GM18505 (cell line): Measurements from ENCODE around the gene TRPM4.
"Not testable (repeated sequence)": the region's sequence is repeated elsewhere in the genome, so short reads cannot be mapped to it uniquely, and the experiment has no call there.

Source experiments
- ATAC-seq: cut with Tn5 transposase; IDR thresholded peaks from one replicate; pipeline ENCODE4 v1.9.1; 2021; ENCODE audit not compliant: unreplicated experiment
- POLR2A ChIP-seq: IDR thresholded peaks from 4 replicates; pipeline ENCODE4 v1.6.1; 2011; ENCODE audit warnings: borderline replicate concordance; ENCODE audit not compliant: insufficient read depth, insufficient read length; ENCODE audit errors: extremely low read depth

The TRPM4 gene

DNA sequence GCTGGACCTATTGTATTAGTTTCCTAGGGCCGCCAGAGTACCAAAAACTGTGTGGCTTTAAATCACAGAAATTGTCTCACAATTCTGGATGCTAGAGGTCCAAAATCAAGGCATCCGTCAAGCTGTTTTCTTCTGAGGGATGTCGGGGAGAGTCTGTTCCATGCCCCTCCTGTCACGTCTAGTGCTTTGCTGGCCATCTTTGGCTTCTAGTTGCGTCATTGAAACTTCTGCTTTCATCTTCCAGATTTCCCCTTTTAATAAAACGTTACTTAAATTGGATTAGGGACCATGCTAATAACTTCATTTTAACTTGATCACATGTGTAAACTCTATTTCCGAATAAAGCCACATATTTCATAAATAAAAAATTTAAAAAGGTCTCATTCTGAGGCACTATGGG lies 47.5 kb downstream of the TRPM4 start:
- TF ChIP-seq POLR2A: no peak
- ATAC-seq: no peak

DNA sequence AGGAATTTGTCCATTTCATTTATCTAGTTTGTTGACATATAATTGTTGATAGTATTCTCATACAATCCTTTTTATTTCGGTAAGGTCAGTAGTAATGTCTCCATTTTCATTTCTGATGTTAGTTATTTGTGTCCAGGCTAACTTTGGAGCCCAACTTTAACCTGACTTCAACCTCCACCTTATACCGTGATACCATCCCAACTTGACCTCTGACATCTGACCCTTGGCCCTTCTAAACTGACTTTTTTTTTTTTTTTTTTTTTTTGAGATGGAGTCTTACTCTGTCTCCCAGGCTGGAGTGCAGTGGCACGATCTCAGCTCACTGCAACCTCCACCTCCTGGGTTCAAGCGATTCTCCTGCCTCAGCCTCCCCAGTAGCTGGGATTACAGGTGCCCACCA lies 51.9 kb downstream of the TRPM4 start:
- not testable (repeated sequence) for ATAC-seq

DNA sequence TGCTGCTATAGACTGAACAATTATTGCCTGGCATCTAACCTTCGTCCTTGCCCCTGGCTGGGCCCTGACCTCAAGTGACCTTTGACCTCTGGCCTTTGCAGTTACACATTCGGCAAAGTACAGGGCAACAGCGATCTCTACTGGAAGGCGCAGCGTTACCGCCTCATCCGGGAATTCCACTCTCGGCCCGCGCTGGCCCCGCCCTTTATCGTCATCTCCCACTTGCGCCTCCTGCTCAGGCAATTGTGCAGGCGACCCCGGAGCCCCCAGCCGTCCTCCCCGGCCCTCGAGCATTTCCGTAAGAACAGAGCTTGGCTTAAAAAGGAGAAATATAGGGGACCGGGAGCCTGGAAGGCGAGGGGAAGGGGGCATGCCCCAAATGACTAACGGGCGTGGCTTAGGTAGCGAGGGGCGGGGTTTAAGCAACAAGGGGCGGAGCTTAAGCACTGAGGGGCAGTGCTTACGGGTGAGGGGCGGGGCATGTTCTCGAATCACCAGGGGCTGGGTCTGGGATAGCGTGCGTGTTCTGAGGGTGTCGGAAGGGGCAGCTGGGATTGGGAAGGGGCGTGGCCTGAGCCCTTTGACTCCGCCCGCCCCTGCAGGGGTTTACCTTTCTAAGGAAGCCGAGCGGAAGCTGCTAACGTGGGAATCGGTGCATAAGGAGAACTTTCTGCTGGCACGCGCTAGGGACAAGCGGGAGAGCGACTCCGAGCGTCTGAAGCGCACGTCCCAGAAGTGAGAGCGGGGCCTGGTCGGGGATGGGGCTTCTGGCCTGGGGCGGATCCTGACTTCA lies 52.7 kb downstream of the TRPM4 start:
- no peak for TF ChIP-seq POLR2A
- ATAC-seq: no peak

DNA sequence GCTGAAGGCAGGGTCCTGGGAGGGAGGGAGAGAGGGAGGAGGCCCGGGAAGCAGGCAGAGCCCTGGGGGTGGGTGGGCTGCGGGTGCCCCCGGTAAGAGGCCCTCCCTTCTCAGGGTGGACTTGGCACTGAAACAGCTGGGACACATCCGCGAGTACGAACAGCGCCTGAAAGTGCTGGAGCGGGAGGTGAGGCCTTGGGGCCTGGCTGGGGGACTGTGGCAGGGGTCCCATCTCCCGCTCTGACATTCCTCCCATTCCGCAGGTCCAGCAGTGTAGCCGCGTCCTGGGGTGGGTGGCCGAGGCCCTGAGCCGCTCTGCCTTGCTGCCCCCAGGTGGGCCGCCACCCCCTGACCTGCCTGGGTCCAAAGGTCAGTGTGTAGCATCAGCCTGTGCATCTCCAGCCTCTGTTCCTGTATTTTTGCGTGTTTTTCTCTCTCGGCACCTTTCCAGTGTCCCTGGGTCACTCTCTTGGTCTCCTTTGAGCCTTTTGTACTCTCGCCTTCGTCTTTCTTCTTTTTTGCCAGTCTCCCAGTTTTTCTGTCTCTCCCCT lies 53.4 kb downstream of the TRPM4 start:
- ATAC-seq: no peak
- no peak for TF ChIP-seq POLR2A

DNA sequence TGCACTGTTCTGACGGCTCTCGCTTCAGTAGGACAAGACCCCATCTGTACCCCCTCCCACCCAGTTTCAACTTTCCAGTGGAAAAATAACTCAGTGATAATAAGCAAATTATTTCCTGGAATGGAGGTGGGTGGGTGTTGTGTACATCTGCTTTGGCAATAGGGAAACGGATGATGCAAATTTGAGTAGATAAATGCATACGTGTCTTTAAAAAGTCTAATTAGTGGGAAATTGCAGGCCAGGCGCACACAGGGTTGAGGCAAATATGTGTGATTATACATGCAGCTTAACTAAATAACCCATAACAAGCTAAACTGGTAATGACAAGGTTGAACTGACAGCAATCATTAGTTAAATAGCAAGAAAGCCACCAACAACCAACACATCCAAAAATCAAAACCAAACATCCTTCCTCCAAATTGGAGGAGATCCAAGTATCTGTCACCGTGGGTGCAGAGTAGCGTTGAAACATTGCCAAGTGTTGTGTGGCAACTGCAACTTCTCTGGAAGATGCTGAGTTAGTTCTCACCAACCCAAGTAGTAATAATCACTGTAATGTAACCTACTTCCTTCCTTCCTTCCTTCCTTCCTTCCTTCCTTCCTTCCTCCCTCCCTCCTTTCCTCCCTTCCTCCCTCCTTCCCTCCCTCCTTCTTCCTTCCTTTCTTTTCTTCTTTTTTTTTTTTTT lies 54.6 kb downstream of the TRPM4 start:
- no peak for TF ChIP-seq POLR2A
- ATAC-seq: no peak

DNA sequence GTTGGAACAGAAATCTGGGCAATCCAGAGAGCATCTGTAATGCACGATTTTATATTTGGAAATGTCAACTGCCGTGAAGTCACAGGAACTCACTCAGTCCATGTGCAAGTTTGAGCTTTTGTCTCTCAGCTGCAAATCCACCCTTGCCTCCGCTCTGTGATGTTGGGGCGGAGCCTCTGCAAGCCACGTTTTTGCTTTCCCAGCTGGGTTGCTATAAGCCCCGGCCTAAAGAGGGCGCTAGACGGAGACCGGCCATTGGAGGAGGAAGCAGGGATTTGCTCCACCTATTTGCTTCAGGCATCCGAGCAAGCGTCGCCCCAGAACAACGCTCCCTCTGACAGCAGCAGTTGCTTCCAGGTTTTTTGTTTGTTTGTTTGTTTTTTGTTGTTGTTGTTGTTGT lies 56.2 kb downstream of the TRPM4 start:
- ATAC-seq: no peak

DNA sequence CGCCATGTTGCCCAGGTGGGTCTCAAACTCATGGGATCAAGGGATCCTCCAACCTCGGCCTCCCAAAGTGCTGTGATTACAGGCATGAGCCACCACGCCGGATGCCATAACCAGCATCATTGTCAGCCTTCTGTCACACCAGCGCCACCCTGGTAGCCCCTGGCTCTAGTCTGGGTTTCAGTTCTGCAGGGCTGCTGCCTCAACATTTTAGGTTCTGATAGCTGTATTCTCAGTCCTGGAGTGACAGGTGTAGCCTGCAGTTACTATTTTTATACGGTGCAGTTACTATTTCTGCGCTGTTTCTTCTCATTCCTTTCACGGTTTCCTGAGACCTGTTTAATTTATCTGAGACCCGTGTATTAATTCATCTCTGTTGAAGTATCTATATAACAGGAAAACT lies 57.1 kb downstream of the TRPM4 start:
- TF ChIP-seq POLR2A: no peak
- no peak for ATAC-seq

More for the DNA sequence above, 56.2 kb downstream of the TRPM4 start:
- no peak for TF ChIP-seq POLR2A

DNA sequence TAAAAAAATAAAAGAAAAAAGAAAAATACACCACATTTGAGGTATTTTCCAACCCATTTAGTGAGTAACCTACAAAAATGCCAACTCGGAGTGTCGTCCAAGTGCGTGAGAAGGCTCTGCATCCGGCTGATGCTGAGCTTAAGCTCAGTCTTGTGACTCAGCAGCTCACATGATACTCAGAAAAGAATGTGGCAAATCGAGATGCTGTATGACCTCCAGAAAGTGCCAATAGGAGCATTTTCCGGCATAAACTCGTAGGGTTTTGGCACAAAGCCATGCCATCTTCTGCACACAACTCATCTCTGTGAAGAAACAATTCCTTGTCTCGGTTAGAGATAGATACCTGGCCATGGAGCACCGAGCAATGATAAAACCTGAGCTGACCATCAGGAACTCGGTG lies 58.5 kb downstream of the TRPM4 start:
- ATAC-seq: no peak
- no peak for TF ChIP-seq POLR2A

DNA sequence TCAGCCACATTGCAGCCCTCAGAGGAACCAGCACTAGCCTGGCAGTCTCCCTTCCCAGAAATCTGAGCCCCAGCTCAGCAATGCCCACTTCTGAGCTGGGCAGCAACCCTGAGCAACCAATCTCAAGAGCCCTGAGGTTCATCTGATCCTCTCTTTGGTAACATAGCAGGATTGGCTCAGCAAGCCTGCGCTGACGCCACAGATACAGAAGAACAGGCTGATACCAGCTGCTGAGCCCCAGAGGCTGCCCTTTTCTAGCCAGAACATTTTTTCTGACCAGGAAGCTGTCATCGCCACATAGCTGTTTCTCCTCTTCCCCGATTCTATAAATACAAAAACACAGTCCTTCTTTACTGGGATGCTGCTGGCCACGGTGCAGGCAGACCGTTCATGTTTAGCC lies 59.8 kb downstream of the TRPM4 start:
- ATAC-seq: no peak
- TF ChIP-seq POLR2A: no peak

DNA sequence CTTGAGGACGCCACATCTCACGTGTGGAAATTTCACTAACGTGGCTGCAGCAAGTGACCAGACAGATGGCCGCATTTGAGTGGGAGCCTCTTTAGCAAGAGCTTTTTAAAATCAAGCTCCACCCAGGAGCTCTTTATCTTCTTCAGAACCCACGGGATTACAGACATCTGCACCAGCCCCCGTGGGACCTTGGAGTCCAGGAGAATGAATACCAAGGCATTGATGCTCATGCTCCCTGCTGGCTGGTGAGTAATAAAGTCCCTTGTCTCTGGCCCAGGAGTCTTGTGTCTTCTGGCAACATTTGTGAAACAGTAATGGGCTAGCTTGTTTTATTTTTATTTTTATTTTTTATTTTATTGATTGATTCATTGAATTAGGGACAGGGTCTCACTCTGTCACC lies 64.4 kb downstream of the TRPM4 start:
- no peak for TF ChIP-seq POLR2A

DNA sequence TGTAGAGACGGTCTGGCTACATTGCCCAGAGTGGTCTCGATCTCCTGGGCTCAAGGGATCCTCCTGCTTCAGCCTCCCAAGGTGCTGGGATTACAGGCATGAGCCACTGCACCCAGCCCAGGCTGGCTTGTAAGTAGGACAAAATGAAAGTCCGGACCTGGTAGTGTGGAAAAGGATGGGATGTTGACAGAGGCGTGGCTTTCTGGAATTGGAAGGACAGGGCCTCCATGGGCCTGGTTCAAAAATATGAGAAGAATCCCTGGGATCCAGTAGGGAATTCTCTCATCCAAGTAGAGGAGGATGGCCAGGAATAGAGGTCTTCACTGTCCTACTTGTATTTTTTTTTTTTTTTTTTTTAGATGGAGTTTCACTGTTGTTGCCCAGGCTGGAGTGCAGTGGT lies 64.9 kb downstream of the TRPM4 start:
- TF ChIP-seq POLR2A: no peak

More for the DNA sequence above, 64.4 kb downstream of the TRPM4 start:
- no peak for ATAC-seq

DNA sequence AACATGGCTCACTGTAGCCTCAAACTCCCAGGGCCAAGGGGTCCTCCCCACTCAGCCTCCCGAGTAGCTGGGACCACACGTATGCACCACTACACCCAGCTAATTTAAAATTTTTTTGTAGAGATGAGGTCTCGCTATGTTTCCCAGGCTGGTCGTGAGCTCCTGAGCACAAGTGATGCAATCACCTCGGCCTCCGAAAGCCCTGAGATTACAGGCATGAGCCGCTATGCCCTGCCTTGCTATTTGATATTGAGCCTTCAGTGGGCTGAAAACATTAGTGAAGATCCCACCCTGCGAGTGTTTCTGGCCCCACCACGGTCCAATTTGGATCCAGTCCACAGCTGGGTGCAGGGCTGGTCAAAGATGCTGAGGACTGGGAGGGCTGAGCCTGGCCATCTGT lies 65.9 kb downstream of the TRPM4 start:
- no peak for TF ChIP-seq POLR2A
- ATAC-seq: no peak

More for the DNA sequence above, 64.9 kb downstream of the TRPM4 start:
- ATAC-seq: no peak

DNA sequence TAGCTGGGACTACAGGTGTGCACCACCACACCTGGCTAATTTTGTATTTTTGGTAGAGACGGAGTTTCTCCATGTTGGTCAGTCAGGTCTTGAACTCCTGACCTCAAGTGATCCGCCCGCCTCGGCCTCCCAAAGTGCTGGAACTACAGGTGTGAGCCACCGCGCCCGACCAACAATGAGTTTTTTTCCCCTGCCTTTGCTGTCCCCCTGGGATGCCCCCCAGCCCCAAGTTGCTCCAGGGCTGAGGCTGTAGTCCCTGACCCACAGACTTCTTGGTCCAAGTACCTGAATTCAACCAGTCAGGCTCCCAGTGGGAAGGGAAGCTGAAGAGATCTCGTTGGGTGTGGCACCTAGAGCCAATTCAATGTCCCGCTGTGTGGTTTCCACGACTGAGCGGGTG lies 66.8 kb downstream of the TRPM4 start:
- not testable (repeated sequence) for ATAC-seq

DNA sequence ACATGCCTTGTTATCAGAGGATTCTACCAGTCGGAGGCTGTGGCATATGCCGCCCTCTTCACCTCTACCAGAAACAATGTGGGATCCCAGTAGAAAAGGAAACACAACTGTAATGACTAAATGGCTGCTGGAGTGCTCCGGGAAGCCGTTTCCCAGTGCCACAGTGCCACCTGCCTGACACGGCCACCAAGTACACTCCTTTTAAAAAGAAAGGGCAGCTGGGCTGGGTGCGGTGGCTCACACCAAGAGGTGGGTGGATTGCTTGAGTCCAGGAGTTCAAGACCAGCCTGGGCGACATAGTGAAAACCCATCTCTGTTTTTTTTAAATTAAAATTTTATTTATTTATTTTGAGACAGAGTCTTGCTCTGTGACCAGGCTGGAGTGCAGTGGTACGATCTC lies 67.3 kb downstream of the TRPM4 start:
- no peak for ATAC-seq
- TF ChIP-seq POLR2A: no peak
